C4-2B (cell line): Measurements from ENCODE around the gene GPR17.

Source experiments
- ZFX ChIP-seq: fragments of 450-650 bp; IDR thresholded peaks from 2 replicates; pipeline ENCODE4 v1.6.1; 2017
- TF ChIP-seq, protein P1 (sequence below): fragments of 450-650 bp; conservative IDR thresholded peaks from 2 replicates; pipeline ENCODE4 v1.5.1; 2017; ENCODE audit warnings: mild to moderate bottlenecking

DNA sequence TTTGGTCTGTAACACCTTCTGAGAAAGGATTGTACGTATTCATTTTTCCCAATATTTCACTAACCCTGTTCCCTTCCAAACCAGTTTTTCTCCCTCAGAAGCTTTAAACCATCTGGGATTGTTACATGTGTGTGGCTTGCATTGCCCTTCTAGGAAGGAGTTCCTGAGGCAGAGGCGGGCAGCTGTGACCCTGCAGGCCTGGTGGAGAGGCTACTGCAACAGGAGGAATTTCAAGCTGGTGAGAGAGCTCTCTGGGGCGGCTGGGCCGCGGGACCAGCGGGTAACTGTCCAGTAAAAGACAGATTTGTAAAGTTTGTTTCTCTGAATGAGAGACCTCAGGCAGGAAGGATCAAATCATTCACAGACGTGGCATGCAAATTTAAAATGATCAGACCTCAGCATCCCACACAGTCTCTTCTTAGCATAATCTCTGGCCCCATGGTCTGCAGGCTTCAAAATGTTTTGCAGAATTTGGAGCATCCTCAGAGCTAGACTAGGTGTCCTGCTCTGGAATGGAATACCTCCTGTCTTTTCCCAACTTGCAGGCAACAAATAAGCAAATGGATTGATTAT, 40.2 kb upstream of the GPR17 start:
- TF ChIP-seq, protein P1, sequence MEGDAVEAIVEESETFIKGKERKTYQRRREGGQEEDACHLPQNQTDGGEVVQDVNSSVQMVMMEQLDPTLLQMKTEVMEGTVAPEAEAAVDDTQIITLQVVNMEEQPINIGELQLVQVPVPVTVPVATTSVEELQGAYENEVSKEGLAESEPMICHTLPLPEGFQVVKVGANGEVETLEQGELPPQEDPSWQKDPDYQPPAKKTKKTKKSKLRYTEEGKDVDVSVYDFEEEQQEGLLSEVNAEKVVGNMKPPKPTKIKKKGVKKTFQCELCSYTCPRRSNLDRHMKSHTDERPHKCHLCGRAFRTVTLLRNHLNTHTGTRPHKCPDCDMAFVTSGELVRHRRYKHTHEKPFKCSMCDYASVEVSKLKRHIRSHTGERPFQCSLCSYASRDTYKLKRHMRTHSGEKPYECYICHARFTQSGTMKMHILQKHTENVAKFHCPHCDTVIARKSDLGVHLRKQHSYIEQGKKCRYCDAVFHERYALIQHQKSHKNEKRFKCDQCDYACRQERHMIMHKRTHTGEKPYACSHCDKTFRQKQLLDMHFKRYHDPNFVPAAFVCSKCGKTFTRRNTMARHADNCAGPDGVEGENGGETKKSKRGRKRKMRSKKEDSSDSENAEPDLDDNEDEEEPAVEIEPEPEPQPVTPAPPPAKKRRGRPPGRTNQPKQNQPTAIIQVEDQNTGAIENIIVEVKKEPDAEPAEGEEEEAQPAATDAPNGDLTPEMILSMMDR = no peak
- no peak for TF ChIP-seq ZFX
